IPS-11a (cell line): ENCODE results near the gene INSIG1.

Source experiments
- H3K4me3 ChIP-seq: one replicate; pipeline ENCODE4 v1.5.1; 2013; ENCODE audit warnings: low read depth, low read length, control low read depth

The INSIG1 gene

GRCh38 chr7:155299535-155300202 is 2.0 kb downstream of the INSIG1 start:
- H3K4me3 ChIP-seq: peak overlapping the region; percentile 21

GRCh38 chr7:155300641-155301452 is 3.2 kb downstream of the INSIG1 start:
- no peak overlapping the region for H3K4me3 ChIP-seq

DNA sequence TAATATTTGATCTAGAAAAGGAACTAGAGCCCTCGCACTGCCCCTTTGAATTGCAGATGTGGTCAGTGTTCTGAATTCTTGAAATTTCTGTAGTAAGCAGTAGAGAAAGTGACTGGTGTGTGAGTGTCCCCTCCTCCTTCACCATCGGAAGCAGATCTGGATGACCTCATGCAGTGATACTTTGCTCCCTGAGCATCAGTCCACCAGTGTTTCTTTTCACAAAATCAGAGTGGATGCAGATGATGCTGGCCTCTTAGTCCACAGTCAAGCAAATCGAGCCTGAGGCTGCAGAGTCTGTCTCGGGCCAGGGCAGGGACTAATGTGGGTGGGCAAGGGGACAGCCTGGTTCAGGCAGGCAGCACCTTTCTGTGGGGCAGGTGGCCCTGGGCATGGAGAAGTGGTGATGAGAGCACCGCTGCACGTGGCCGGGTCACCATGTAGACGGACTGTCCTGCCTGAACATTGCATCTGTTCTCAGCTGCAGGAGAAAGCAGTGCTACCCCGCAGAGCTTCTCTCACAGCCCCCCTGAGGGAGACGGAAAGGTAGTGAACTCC is 5.4 kb downstream of the INSIG1 start:
- no peak overlapping the region for H3K4me3 ChIP-seq

GRCh38 chr7:155303897-155304296 is 6.2 kb downstream of the INSIG1 start:
- no peak overlapping the region for H3K4me3 ChIP-seq

DNA sequence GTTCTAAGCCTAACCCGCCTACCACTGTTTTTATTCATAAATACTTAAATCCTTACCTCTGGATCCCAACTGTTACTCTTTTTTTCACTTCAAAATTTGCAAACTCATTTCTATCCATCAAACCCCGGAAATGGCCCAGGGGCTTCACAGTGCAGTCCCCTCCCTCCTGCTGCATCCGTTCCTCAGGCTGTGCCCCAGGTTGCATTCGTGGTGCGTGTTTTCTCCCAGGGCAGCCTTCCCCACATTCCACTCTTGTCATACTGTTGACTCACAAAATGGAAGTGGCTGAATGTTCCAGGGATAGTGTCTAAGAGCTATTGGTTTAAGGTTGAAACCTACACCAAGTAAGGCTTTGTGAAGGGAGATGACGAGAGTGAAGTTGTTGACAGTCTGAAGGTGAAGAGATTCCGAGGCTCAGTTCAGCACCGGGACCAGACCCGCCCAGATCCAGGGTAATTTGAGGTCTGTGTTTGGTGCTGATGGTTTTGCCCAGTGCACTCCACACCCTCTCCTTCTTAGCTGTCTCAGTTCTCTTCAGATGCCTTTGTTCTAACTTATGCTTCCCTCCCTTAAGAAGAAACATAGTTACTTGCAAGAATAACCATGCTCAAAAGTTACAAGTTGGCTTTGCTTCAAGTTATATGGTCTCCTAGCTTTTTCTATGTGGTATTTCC is 7.7 kb downstream of the INSIG1 start:
- H3K4me3 ChIP-seq: no peak overlapping the region

DNA sequence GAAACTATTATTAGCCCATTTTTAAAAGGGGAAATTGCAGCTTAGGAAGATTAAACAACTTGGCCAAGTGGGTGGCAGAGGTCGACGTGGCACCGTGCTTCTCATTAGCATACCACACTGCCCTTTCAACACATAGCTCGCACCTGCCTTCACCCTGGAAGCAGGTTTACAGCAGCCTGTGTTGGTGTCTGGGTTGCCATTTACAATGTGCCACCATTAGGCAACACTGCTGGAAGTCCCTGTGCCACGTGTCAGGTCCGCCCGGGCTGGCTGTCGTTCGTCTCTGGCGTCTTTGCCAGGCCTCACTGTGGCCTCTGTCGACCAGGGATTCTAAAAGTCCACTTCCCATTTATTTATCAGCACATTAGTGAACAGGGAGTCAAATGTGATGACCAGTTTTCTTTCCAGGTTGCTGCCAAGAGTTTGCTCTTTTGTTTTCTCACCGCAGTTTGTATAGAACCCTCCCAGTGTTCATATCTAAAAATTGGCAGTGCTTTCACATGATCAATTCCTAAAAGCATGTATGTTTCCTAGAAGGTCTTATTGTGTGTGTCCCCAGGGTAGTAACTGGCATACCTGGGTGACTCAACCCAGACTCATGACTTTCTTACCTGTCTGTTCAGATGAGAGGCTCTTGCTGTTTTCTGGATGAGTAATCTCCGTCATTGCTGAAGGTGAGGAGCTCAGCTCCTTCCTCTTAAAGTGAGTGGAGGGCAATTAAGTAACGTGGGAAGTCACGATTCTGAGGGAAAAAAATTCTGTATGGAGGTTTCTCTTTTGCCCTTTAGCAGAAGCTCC is 9.2 kb downstream of the INSIG1 start:
- H3K4me3 ChIP-seq: no peak overlapping the region

GRCh38 chr7:155308330-155309020 is 10.8 kb downstream of the INSIG1 start:
- H3K4me3 ChIP-seq: no peak overlapping the region

GRCh38 chr7:155309021-155309338 is 11.3 kb downstream of the INSIG1 start:
- H3K4me3 ChIP-seq: no peak overlapping the region

GRCh38 chr7:155310425-155311114 is 12.9 kb downstream of the INSIG1 start:
- H3K4me3 ChIP-seq: no peak overlapping the region

- H3K4me3 ChIP-seq: no peak overlapping the region
These were observed 14.3 kb downstream of the INSIG1 start for GRCh38 chr7:155311826-155312537.

GRCh38 chr7:155312633-155313032 is 15.0 kb downstream of the INSIG1 start:
- H3K4me3 ChIP-seq: no peak overlapping the region

DNA sequence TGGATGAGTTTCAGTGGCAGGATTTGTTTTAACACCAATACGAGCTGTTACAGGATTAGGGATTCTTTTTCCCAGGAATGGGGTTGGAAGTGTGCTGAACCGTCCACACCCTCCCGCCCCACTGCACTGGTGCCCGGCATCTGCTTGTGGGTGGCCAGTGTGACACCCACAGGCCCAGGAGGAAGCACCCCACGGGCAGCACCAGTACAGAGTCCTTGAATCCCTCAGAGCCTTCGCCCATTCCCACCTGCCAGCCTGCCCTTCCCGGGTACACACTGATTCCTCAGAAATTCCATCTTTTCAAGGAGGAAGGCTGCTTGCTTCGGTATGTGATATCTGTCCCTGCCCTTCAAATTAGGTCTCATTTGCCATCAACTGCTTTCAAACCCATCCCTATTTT is 15.4 kb downstream of the INSIG1 start:
- H3K4me3 ChIP-seq: no peak overlapping the region

- no peak overlapping the region for H3K4me3 ChIP-seq
These were observed 18.3 kb downstream of the INSIG1 start for GRCh38 chr7:155315977-155316376.

DNA sequence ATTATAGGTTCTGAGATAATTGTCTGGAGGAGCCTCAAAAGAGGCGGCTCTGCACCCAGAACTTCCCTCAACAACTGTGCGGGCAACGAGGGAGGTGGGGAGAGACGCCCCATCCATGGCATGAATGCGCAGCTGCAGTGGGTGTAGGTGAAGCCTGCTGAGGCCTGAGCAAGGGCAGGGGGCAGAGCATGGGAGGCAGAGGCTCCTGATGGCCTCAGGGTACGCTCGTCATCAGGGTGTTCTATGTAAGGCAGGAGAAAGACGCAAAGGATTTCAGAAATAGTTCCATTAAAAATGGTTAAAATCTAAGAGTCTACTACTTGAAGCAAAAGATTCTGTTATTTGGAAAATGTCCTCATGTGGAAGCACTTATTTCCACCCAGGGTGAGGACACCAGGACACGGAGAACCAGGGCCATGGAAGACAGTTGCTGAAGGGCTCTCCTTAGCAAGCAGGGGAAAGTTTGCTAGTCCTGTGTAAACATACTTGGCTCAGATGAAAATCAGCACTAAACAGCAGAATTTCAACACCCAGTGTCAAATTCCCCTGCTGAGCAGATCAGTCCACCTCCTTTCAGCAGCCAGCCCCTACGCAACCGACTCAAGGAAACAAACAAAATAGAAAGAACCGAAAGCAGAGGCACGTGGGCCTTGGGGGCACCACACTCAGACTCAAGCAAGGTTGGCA is 18.9 kb downstream of the INSIG1 start:
- no peak overlapping the region for H3K4me3 ChIP-seq

DNA sequence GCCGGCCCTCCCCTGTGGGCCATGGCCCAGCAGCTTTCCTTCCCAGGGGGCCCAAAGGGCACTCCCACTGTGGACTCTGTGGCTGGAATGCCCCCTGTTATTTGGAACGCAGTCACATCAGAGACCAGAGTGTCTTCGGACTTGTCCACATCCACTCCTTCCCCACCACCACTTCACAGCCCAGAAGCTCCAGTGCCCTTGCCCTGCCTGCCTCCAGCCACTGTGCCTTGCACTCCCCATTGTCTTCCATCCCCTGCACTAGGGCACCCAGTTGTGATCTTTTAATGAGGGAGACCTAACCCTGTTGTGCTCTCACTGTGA is 19.4 kb downstream of the INSIG1 start:
- H3K4me3 ChIP-seq: no peak overlapping the region

GRCh38 chr7:155318245-155318644 is 20.6 kb downstream of the INSIG1 start:
- no peak overlapping the region for H3K4me3 ChIP-seq

DNA sequence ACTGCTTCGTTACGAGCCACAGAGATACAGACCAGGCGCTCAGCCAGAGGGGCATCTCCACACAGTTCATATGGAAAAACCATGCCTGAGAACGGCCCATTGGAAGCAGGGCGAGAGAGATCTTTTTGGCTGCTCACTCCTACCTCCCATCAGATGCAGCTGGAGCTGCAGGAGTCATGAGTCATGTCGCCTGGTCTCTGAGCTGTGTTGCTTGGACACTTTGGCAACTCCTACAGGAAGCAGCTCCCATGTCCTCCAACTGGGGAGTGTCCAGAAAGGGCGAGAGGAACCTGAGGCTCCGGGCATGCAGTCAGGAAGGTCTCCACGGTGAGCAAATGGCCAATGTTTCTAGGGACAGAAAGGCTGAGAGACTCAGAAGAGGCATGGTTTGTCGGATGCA is 24.9 kb downstream of the INSIG1 start:
- no peak overlapping the region for H3K4me3 ChIP-seq

- H3K4me3 ChIP-seq: no peak overlapping the region
These were observed 25.4 kb downstream of the INSIG1 start for GRCh38 chr7:155323001-155323638.
